NCI-H1436 (cell line): ENCODE results near the gene EPSTI1.

Experiments
- DNase-seq: peaks from one replicate; lab custom pipeline; 2025; lab: John Stamatoyannopoulos, UW

Gene EPSTI1

GRCh38 chr13:42847891-42848663 lies 144.0 kb downstream of the EPSTI1 start:
- no peak for DNase-seq

DNA sequence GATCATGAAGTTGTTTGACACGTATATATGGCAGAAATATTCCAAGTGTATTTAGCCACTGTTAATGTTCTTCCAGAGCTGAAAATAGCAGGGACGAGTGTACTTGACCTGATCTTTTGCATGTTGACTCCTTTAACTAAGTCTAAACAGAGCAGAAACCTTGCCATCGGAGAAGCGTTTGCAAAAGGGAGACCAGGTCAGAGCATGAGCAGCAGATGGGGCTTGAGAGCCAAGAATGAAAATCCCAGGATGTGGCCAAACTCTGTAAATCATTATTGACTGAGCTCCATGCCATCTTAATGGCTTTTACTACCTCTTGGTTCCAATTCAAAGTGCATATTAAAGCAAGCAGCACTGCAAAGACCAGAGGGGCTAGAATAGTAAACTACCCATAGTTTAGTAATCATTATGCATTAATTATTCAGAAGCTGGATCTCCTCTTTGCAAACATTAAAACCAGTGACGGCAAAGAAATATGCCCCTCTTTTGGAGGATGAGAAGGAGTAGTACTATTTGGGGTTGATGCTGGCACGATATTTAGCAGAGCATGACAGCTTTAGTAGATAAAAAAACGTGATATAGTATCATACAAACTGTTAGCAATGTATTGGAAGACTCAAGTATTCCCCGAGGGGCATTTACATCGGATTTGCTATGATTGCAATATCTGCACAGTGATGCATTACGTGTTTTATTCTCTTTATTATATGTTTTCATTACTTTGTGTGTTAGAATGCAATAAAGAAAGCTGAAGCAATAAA lies 154.9 kb downstream of the EPSTI1 start:
- DNase-seq, result no peak
